ENCODE results near the gene DTX3.
A peak's percentile ranks its signal among the peaks of the same experiment; 100 is the strongest.
"Not testable (repeated sequence)": the region's sequence is repeated elsewhere in the genome, so short reads cannot be mapped to it uniquely, and the experiment has no call there.

DTX3 gene

DNA sequence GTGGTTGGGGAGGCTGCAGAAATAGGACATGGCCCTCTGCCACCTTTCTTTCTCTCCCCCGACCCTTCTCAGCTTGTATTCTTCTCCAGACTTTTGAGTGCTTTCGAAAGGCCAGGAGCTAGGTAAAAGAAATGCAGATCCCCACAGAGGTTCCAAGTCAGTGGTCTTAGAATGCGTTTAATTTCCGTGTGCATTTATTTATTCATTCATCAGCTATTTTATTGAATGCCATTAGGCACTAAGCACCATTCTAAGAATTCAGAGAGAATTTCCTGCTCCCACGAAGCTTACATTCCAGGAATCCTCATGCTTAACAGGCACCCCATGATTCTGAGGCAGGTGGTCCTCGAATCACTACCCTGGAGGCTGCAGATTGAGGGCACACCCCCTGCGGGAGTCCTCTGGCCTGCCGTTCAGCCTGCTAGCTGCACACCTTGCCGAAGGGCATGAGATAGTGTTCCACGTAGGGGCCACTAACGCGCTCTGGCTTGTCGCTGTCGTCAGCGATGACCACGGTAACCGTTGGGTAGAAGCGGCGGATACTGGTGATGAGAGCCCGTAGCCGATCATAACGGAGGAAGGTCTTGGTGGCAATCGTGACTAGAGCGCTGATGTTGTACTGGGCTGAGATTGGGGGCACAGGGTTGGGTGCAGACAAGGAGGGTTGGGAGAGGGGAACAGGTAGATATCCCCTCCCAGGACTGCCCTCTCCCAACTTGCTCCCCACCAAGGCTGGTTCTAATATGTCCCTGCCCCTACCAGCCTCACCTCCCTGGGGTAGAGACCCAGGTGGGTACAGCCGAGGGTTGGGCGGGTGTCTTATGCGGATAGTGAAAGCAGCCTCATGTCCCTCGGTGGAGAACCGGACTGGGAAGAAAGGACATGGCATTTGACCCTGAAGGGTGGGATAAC is 23.9 kb downstream of the DTX3 start:
- TF ChIP-seq ZFX (IDR thresholded peaks at IDR 0.05) (no peak), CTCF (conservative IDR thresholded peaks at IDR 0.05) (no peak)
- no peak overlapping the region for H3K27ac ChIP-seq

- no peak for TF ChIP-seq ZFX (IDR thresholded peaks at IDR 0.05)
- TF ChIP-seq CTCF (conservative IDR thresholded peaks at IDR 0.05): no peak
- no peak overlapping the region for H3K27ac ChIP-seq
Observed at GRCh38 chr12:57629897-57630471, 25.4 kb downstream of the DTX3 start.

DNA sequence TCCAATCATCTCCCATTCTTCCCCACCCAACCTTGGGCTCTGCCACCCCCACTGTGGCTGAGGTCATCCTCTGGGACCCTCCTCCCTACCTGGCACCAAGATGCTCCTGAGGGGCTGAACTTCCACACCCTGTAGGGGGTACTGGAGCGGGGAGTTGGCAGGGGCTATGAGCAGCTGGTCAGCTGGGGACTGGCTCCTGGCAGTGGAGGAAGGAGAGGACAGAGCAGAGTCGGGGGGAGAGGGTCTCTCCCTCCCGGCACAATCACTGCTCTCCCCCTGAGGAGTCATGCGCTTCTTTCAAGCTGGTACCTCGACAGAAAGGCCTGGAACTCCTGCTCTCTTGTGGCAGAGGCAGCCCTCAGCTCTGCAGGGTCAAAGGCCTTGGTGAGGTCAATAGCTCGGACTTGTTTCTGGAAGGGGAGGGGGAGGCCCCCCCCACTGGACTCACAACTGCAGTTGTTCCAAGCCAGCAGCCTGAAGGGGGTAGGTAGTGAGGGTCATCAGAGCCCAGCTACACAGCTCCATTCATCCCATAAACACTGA is 26.3 kb downstream of the DTX3 start:
- no peak for TF ChIP-seq CTCF (conservative IDR thresholded peaks at IDR 0.05)
- no peak for TF ChIP-seq ZFX (IDR thresholded peaks at IDR 0.05)
- H3K27ac ChIP-seq: no peak overlapping the region

DNA sequence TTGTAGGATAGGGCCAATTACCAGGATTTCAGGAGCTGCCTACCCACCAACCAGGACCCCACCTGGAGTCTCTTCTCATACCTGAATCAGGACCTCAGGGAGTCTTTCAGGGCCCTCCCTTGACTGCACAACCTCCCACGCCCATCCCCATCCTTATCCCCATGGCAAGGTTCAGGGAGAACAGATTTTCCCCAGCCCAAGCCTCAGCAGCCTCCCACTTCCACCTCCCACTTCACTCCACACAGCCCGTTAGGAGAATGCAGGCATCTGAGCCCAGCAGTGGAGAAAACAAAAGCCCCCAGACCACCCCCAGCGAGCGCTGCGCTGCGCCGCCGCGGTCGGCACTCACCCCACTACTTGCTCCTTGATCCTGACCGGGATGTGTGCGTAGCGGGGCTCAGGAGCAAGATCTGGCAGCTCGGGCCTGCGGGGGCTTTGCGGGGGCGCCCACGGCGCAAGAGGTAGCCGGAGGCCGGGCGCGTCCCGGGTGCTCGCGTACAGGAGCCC is 27.0 kb downstream of the DTX3 start:
- TF ChIP-seq ZFX (IDR thresholded peaks at IDR 0.05) (no peak), CTCF (conservative IDR thresholded peaks at IDR 0.05) (no peak)
- no peak overlapping the region; the same call in 1 of the 2 replicates for H3K27ac ChIP-seq

DNA sequence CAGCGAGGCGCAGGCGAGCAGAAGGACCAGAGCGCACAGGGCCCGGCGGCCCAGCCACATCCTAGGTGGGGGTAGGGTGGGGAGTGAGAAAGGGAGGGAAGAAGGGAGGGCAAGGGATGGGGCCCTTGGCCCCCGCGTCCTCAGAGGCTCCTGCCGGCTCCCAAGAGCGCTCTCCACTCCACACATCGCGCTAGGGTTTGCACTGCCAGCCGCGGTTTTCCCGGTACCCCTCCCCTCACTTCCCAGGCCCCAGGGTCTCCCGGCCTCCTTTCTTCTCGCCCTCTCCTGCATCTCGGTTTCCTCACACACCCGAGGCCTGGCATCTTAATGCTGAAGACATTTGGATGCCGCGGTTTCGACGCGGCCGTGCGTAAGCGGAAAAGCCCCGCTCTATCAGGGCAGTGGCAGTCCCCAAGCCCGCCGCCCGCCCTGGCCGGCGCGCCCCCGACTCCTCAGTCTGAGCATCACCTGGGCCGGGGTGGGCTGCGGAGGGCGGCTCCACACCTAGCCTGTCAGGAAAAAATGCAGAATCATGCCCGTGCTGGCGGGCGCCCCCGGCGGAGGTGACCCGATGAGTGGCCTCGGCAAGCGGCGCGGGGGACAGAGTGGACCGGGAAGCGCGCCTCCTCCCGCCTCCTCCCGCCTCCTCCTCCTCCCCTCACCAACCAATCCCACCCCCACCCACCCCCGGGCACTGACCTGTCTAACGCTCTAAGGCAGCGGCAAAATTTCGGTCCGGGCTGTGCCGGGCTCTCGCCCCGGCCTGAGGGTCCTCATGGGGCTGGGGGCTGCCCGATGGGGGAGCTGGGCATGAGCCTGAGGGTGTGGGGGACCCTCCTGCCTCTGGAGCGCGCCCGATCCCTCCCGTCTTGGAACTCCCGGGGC is 27.7 kb downstream of the DTX3 start:
- H3K27ac ChIP-seq: peak overlapping the region; percentile 57
- no peak for TF ChIP-seq CTCF (conservative IDR thresholded peaks at IDR 0.05)
- no peak for TF ChIP-seq ZFX (IDR thresholded peaks at IDR 0.05)

- no peak for TF ChIP-seq ZFX (IDR thresholded peaks at IDR 0.05)
- peak; percentile 97 for TF ChIP-seq CTCF (conservative IDR thresholded peaks at IDR 0.05)
Observed at GRCh38 chr12:57632958-57633840, 28.6 kb downstream of the DTX3 start, which contains the start of gene B4GALNT1. Gene B4GALNT1 (minus strand): TSS chr12:57633201. CDS start chr12:57632132, 1,069 bp downstream.

DNA sequence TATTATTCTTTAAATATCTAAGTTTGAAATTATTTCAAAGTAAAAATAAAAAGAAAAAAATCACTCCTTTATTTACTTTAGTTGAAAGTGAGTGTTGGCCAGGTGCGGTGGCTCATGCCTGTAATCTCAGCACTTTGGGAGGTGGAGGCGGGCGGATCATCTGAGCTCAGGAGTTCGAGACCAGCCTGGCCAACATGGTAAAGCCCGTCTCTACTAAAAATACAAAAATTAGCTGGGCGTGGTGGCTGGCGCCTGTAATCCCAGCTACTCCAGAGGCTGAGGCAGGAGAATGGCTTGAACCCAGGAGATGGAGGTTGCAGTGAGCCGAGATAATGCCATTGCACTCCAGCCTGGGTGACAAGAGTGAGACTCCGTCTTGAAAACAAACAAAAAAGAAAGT is 32.1 kb downstream of the DTX3 start:
- H3K27ac ChIP-seq: not testable (repeated sequence)

More at GRCh38 chr12:57632958-57633840, 28.6 kb downstream of the DTX3 start, which contains the start of gene B4GALNT1:
- peak within 1 kb of the TSS; percentile 57 for H3K27ac ChIP-seq

Data from C4-2B (cell line).